HepG2 (cell line): ENCODE data around the gene ST6GALNAC4. TPM values are rescaled to one million over a fixed set of nuclear protein-coding genes. Genes with fewer than 3 reads are reported as not detected.

Experiments used
- CHD2 ChIP-seq: IDR thresholded peaks from 2 replicates; pipeline ENCODE4 v1.6.1; 2011; ENCODE audit warnings: low read depth, low read length, improper control_type of control experiment
- DNMT1 ChIP-seq: sonication (generic); formaldehyde crosslinking; IDR thresholded peaks from 2 replicates; pipeline ENCODE4 v1.5.1; 2020; ENCODE audit warnings: mild to moderate bottlenecking, missing genetic modification reagents
- E2F2 ChIP-seq: sonication (generic); formaldehyde crosslinking; IDR thresholded peaks from 2 replicates; pipeline ENCODE4 v1.4.0; 2020; ENCODE audit warnings: missing genetic modification reagents, borderline replicate concordance
- HCFC1 ChIP-seq: fragments of 150-350 bp; IDR thresholded peaks from 2 replicates; pipeline ENCODE4 v1.6.1; 2014; ENCODE audit warnings: low read depth, low read length
- HDAC1 ChIP-seq: sonication (generic); formaldehyde crosslinking; IDR thresholded peaks from 2 replicates; pipeline ENCODE4 v1.5.1; 2020; ENCODE audit warnings: mild to moderate bottlenecking, missing genetic modification reagents
- HOXA9 ChIP-seq: sonication (generic); formaldehyde crosslinking; IDR thresholded peaks from 2 replicates; pipeline ENCODE4 v1.8.1; 2022; ENCODE audit warnings: missing genetic modification reagents, mild to moderate bottlenecking, moderate library complexity, borderline replicate concordance
- MATR3 ChIP-seq: sonication (generic); formaldehyde crosslinking; IDR thresholded peaks from 2 replicates; pipeline ENCODE4 v1.4.0; 2020; ENCODE audit warnings: missing genetic modification reagents
- MAX ChIP-seq: IDR thresholded peaks from 2 replicates; pipeline ENCODE4 v1.6.1; 2012; ENCODE audit warnings: inconsistent platforms
- MLLT10 ChIP-seq: sonication (generic); formaldehyde crosslinking; IDR thresholded peaks from 2 replicates; pipeline ENCODE4 v1.4.0; 2020; ENCODE audit warnings: missing genetic modification reagents
- NCOR1 ChIP-seq: fragments of 200-600 bp; sonication (generic); IDR thresholded peaks from 2 replicates; pipeline ENCODE4 v1.7.0; 2017; ENCODE audit warnings: antibody characterized with exemption, low read length, borderline replicate concordance
- NPAS2 ChIP-seq: sonication (generic); formaldehyde crosslinking; IDR thresholded peaks from 2 replicates; pipeline ENCODE4 v1.8.0; 2022; ENCODE audit warnings: mild to moderate bottlenecking, missing genetic modification reagents, borderline replicate concordance
- RAD51 ChIP-seq: fragments of 450-650 bp; IDR thresholded peaks from 2 replicates; pipeline ENCODE4 v1.6.1; 2016; ENCODE audit warnings: borderline replicate concordance
- SALL1 ChIP-seq: sonication (generic); formaldehyde crosslinking; IDR thresholded peaks from 2 replicates; pipeline ENCODE4 v1.8.0; 2022; ENCODE audit warnings: mild to moderate bottlenecking, missing genetic modification reagents
- SIX4 ChIP-seq: sonication (generic); formaldehyde crosslinking; IDR thresholded peaks from 2 replicates; pipeline ENCODE4 v1.4.0; 2020; ENCODE audit warnings: missing genetic modification reagents
- TCF7 ChIP-seq: sonication (generic); IDR thresholded peaks from 2 replicates; pipeline ENCODE4 v1.6.1; 2016; ENCODE audit warnings: antibody characterized with exemption, low read depth
- ZBTB14 ChIP-seq: sonication (generic); formaldehyde crosslinking; IDR thresholded peaks from 2 replicates; pipeline ENCODE4 v1.4.0; 2020; ENCODE audit warnings: missing genetic modification reagents
- ZKSCAN1 ChIP-seq: fragments of 150-350 bp; IDR thresholded peaks from 2 replicates; pipeline ENCODE4 v1.6.1; 2014; ENCODE audit warnings: low read length
- ZNF256 ChIP-seq: sonication (generic); formaldehyde crosslinking; conservative IDR thresholded peaks from 2 replicates; pipeline ENCODE4 v1.4.0; 2020; ENCODE audit warnings: missing genetic modification reagents
- ZNF281 ChIP-seq: sonication (generic); formaldehyde crosslinking; IDR thresholded peaks from 2 replicates; pipeline ENCODE4 v1.4.0; 2020; ENCODE audit warnings: missing genetic modification reagents, borderline replicate concordance
- ZNF3 ChIP-seq: IDR thresholded peaks from 2 replicates; pipeline ENCODE4 v1.7.0; 2017; ENCODE audit warnings: inconsistent platforms
- ZNF644 ChIP-seq: IDR thresholded peaks from 2 replicates; pipeline ENCODE4 v1.6.1; 2016; ENCODE audit warnings: low read depth
- ZNF691 ChIP-seq: sonication (generic); formaldehyde crosslinking; IDR thresholded peaks from 2 replicates; pipeline ENCODE4 v1.4.0; 2020; ENCODE audit warnings: missing genetic modification reagents, low read depth, mild to moderate bottlenecking, borderline replicate concordance
- ZNF737 ChIP-seq: sonication (generic); formaldehyde crosslinking; IDR thresholded peaks from 2 replicates; pipeline ENCODE4 v1.5.0; 2020; ENCODE audit warnings: missing genetic modification reagents, mild to moderate bottlenecking, borderline replicate concordance
- ZNF773 ChIP-seq: sonication (generic); formaldehyde crosslinking; IDR thresholded peaks from 2 replicates; pipeline ENCODE4 v1.4.0; 2020; ENCODE audit warnings: missing genetic modification reagents, borderline replicate concordance
- ZSCAN20 ChIP-seq: sonication (generic); formaldehyde crosslinking; IDR thresholded peaks from 2 replicates; pipeline ENCODE4 v1.4.0; 2020; ENCODE audit warnings: missing genetic modification reagents, mild to moderate bottlenecking, borderline replicate concordance
- polyA plus RNA-seq, 8 experiments: library from polyadenylated mRNA; depleted of rRNA in 3 of 8; stranded (reverse) in 7 of 8; unstranded in 1 of 8; fragments of >200 nt; fragmentation: Illumina TruSeq in 4 of 8; extraction: Trizol in 4 of 8; gene quantifications; 2 replicates each; pipeline versions ENCODE4 v1.2.1 to v1.2.3, GENCODE V29; 2011 to 2016; ENCODE audit warnings: low read depth in 4 of 8, missing spikeins in 1 of 8, mixed read lengths in 1 of 8; ENCODE audit not compliant: insufficient read depth in 1 of 8
- total RNA-seq, 5 experiments: library from RNA; depleted of rRNA; stranded (reverse); fragments of >200 nt; fragmentation: Illumina TruSeq; extraction: Trizol; gene quantifications; 2 replicates each; pipeline ENCODE4 v1.2.3, GENCODE V29; 2016; ENCODE audit warnings: low read depth in 1 of 5

ST6GALNAC4 gene
- total and polyA plus RNA-seq, 2 of the 13 experiments (the other 11 are each of a cell fraction or from before 2014, with no cell fraction given), result 18.8 to 27.7 TPM

- TF ChIP-seq DNMT1 (CRISPR knock-in tag) (no peak), HOXA9 (CRISPR knock-in tag) (no peak), MAX (0 out of 2 replicates have a peak, but pooled peaks have one; percentile 22), SIX4 (CRISPR knock-in tag) (no peak), ZNF691 (0 out of 2 replicates have a peak, but pooled peaks have one; percentile 41), RAD51 (no peak), ZNF256 (CRISPR knock-in tag) (no peak), ZNF281 (CRISPR knock-in tag) (no peak; the same call in 1 of the 2 replicates), TCF7 (no peak), NPAS2 (no peak), SALL1 (CRISPR knock-in tag) (peak; percentile 42; the same call in 1 of the 2 replicates), MLLT10 (CRISPR knock-in tag) (no peak), ZNF3 (no peak), NCOR1 (no peak), ZNF737 (no peak), ZNF644 (CRISPR knock-in tag) (0 out of 2 replicates have a peak, but pooled peaks have one; percentile 19), CHD2 (no peak), ZBTB14 (CRISPR knock-in tag) (no peak), ZSCAN20 (CRISPR knock-in tag) (no peak), E2F2 (CRISPR knock-in tag) (no peak), HCFC1 (no peak), ZKSCAN1 (no peak), MATR3 (CRISPR knock-in tag) (no peak), ZNF773 (CRISPR knock-in tag) (no peak), HDAC1 (CRISPR knock-in tag) (no peak; the same call in 1 of the 2 replicates)
Observed at GRCh38 chr9:127918183-127919107, 1.6 kb upstream of the ST6GALNAC4 start (continued).
